Measurements from ENCODE around the gene PNLIPRP2. TPM values are rescaled to one million over a fixed set of nuclear protein-coding genes. Genes with fewer than 3 reads are reported as not detected.

Gene PNLIPRP2
- total and polyA plus RNA-seq, 2 of the 4 experiments (the other 2 are of a cell fraction), result not detected

DNA sequence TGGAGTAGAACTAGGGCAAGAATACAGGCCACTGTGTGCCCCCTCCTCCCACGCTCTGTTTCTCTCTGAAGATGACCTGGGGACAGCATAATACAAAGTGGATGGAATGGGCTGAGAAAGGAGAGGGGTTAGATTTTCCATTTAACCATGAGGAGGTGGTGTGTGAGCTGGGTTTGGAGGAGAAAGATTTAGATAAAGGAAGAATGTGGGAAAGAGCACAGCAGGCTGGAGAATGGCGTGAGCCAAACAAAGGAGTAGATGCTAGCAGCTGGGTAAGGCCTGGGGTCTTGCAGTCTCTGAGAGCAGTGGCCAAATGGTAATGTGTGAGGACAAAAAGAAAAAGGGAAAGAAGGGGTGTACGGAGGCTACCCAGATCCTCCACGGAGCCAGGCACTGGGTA lies 8.6 kb downstream of the PNLIPRP2 start:
- H3K9me1 ChIP-seq (ENCODE audit: insufficient read depth, low read length), result no peaks in the 10 kb centered on the region
- peaks cover 12% of the 10 kb centered on the region for H3K27me3 ChIP-seq (ENCODE audit: control insufficient read depth, insufficient read depth, low read length)
- H2BK20ac ChIP-seq (ENCODE audit: low read depth, low read length), result no peak overlapping the region
- no peak overlapping the region for H3K23ac ChIP-seq (ENCODE audit: low read depth, low read length)
- in situ Hi-C loops (cut with MboI; ENCODE audit: low sequenced_read_pairs) (no loop called here), dilution Hi-C loops (cut with HindIII; ENCODE audit: low sequenced_read_pairs, unreplicated experiment) (no loop called here), intact Hi-C loops (cut with micrococcal nuclease) (no loop called here)
- H3K4me1 ChIP-seq (ENCODE audit: control insufficient read depth, insufficient read depth, low read length), result no peaks in the 10 kb centered on the region
- H3K4me2 ChIP-seq (ENCODE audit: low read depth, low read length), result no peak overlapping the region
- no peak overlapping the region for H3K4me3 ChIP-seq (ENCODE audit: insufficient read depth, low read depth, low read length)
- no peaks in the 10 kb centered on the region for H4K20me1 ChIP-seq (ENCODE audit: insufficient read depth, low read length)
- H3K4ac ChIP-seq (ENCODE audit: low read depth, low read length), result no peak overlapping the region
- no peak overlapping the region for H4K91ac ChIP-seq (ENCODE audit: insufficient read depth, low read depth, low read length)
- no peak overlapping the region for H3K27ac ChIP-seq (ENCODE audit: insufficient read depth, low read length)
- H3K9me3 ChIP-seq (ENCODE audit: control insufficient read depth, insufficient read depth, low read length), result no peaks in the 10 kb centered on the region
- H3K79me1 ChIP-seq (ENCODE audit: low read depth in 1 of 2, low read length in 2 of 2), result no peaks in the 10 kb centered on the region
- H2BK120ac ChIP-seq (ENCODE audit: low read depth, low read length), result no peak overlapping the region
- H2AFZ ChIP-seq (replicated peaks; ENCODE audit: low read length, poor library complexity), result no peak overlapping the region
- ATAC-seq (ENCODE audit: low read depth), result no peak
- TF ChIP-seq, protein P1, sequence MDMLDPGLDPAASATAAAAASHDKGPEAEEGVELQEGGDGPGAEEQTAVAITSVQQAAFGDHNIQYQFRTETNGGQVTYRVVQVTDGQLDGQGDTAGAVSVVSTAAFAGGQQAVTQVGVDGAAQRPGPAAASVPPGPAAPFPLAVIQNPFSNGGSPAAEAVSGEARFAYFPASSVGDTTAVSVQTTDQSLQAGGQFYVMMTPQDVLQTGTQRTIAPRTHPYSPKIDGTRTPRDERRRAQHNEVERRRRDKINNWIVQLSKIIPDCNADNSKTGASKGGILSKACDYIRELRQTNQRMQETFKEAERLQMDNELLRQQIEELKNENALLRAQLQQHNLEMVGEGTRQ (IDR thresholded peaks at IDR 0.05; ENCODE audit: low read depth, low read length), result no peak
- no peak for TF ChIP-seq CEBPB (IDR thresholded peaks at IDR 0.05; ENCODE audit: low read depth, low read length)
- TF ChIP-seq, protein P2, sequence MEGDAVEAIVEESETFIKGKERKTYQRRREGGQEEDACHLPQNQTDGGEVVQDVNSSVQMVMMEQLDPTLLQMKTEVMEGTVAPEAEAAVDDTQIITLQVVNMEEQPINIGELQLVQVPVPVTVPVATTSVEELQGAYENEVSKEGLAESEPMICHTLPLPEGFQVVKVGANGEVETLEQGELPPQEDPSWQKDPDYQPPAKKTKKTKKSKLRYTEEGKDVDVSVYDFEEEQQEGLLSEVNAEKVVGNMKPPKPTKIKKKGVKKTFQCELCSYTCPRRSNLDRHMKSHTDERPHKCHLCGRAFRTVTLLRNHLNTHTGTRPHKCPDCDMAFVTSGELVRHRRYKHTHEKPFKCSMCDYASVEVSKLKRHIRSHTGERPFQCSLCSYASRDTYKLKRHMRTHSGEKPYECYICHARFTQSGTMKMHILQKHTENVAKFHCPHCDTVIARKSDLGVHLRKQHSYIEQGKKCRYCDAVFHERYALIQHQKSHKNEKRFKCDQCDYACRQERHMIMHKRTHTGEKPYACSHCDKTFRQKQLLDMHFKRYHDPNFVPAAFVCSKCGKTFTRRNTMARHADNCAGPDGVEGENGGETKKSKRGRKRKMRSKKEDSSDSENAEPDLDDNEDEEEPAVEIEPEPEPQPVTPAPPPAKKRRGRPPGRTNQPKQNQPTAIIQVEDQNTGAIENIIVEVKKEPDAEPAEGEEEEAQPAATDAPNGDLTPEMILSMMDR (conservative IDR thresholded peaks at IDR 0.05; ENCODE audit: low read depth, low read length), result no peak
- TF ChIP-seq CHD1 (IDR thresholded peaks at IDR 0.05; ENCODE audit: low read depth, low read length), result no peak
- TF ChIP-seq MAZ (IDR thresholded peaks at IDR 0.05; ENCODE audit: borderline replicate concordance, low read depth, low read length), result no peak
- TF ChIP-seq FOS (IDR thresholded peaks at IDR 0.05; ENCODE audit: low read depth, low read length), result no peak
- TF ChIP-seq RAD21 (IDR thresholded peaks at IDR 0.05; ENCODE audit: low read length), result no peak
- no peak for TF ChIP-seq RCOR1 (IDR thresholded peaks at IDR 0.05; ENCODE audit: insufficient replicate concordance, low read length)
- no peak for TF ChIP-seq NFE2L2 (IDR thresholded peaks at IDR 0.05; ENCODE audit: low read depth, low read length)
- TF ChIP-seq POLR2A (IDR thresholded peaks at IDR 0.05; ENCODE audit: low read depth, low read length), result no peak
- no peak for TF ChIP-seq RFX5 (IDR thresholded peaks at IDR 0.05; ENCODE audit: low read depth, low read length)
- no peak for TF ChIP-seq SMC3 (IDR thresholded peaks at IDR 0.05; ENCODE audit: low read depth, low read length)
- TF ChIP-seq MAFK (IDR thresholded peaks at IDR 0.05; ENCODE audit: low read depth, low read length), result no peak
- no peak for TF ChIP-seq BHLHE40 (IDR thresholded peaks at IDR 0.05; ENCODE audit: low read depth, low read length)
- H3K36me3 ChIP-seq (ENCODE audit: control insufficient read depth, insufficient read depth, low read length), result no peaks in the 10 kb centered on the region
- no peak overlapping the region for H3K9ac ChIP-seq (ENCODE audit: low read depth, low read length)
- POLR2A ChIA-PET (ENCODE audit: unreplicated experiment), result no interaction called here
- CTCF ChIA-PET, result no interaction called here
- no peak overlapping the region for H4K8ac ChIP-seq (ENCODE audit: low read depth in 2 of 2, low read length in 2 of 2)
- no peak overlapping the region for H3K56ac ChIP-seq (ENCODE audit: extremely low read depth, insufficient read depth, low read length)
- no peak overlapping the region for H2AK9ac ChIP-seq (replicated peaks; ENCODE audit: low read depth, low read length, poor library complexity)
- H3K14ac ChIP-seq (replicated peaks; ENCODE audit: low read depth, low read length), result no peak overlapping the region
- H2AK5ac ChIP-seq (ENCODE audit: low read depth, low read length), result no peak overlapping the region
- no peak overlapping the region for H4K5ac ChIP-seq (ENCODE audit: low read depth, low read length)
- WGBS, 2 experiments (ENCODE audit: extremely low coverage in 2 of 2, insufficient read length in 1 of 2), result 20% methylated on average over 1 of the region's 4 CpGs; no CpG with 5 or more reads in 1 of the 2 experiments
- H2BK15ac ChIP-seq (ENCODE audit: low read depth, low read length), result no peak overlapping the region
- no peak for DNase-seq
- BruUV-seq (replicated peaks), result no TSS peak
- H3K18ac ChIP-seq (ENCODE audit: low read depth, low read length), result no peak overlapping the region
- no peak overlapping the region for H2BK5ac ChIP-seq (ENCODE audit: low read depth, low read length, poor library complexity, severe bottlenecking)

All from IMR-90 (cell line).